Loucy (cell line): ENCODE results near the gene PCNT.

Experiments used
- EZH2phosphoT487 ChIP-seq: fragments of 200-600 bp; IDR thresholded peaks from 2 replicates; pipeline ENCODE4 v1.6.1; 2018; ENCODE audit warnings: antibody characterized with exemption, mild to moderate bottlenecking, moderate library complexity, borderline replicate concordance
- TF ChIP-seq, protein P1 (sequence below): fragments of 200-600 bp; sonication (generic); conservative IDR thresholded peaks from 2 replicates; pipeline ENCODE4 v1.5.1; 2014; ENCODE audit warnings: mild to moderate bottlenecking, antibody characterized with exemption, low read length

DNA sequence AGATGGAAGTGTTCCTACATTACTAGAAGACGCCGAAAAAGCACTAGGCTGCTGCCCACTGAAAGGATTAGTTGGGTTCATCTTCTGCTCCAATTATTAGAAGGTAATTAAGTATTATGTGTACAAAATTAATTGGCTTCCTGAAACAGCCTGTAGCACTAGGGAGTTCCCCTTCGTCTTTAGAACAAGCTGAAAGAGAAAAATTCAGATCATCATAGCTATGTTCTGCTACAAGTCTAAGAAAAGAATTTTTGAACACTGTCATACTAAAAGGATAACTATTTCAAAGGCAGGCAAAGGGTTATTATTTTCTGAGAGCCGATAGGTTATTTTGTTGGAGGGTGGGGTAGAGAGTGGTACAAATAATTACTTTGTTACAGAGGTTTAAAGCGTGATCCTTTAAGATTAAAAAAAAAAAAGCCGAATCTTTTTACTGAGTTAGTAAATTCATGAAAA lies 38.7 kb upstream of the PCNT start, which contains the start of gene MCM3AP:
- TF ChIP-seq EZH2phosphoT487 = no peak
- TF ChIP-seq, protein P1, sequence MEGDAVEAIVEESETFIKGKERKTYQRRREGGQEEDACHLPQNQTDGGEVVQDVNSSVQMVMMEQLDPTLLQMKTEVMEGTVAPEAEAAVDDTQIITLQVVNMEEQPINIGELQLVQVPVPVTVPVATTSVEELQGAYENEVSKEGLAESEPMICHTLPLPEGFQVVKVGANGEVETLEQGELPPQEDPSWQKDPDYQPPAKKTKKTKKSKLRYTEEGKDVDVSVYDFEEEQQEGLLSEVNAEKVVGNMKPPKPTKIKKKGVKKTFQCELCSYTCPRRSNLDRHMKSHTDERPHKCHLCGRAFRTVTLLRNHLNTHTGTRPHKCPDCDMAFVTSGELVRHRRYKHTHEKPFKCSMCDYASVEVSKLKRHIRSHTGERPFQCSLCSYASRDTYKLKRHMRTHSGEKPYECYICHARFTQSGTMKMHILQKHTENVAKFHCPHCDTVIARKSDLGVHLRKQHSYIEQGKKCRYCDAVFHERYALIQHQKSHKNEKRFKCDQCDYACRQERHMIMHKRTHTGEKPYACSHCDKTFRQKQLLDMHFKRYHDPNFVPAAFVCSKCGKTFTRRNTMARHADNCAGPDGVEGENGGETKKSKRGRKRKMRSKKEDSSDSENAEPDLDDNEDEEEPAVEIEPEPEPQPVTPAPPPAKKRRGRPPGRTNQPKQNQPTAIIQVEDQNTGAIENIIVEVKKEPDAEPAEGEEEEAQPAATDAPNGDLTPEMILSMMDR = no peak
